ENCODE data around the gene ALDH5A1. TPM values are rescaled to one million over a fixed set of nuclear protein-coding genes. Genes with fewer than 3 reads are reported as not detected.

ALDH5A1 gene
- total and polyA plus RNA-seq, 5 donors from 2014 or later, result 4.7 to 14.9 (median 9.8) TPM

DNA sequence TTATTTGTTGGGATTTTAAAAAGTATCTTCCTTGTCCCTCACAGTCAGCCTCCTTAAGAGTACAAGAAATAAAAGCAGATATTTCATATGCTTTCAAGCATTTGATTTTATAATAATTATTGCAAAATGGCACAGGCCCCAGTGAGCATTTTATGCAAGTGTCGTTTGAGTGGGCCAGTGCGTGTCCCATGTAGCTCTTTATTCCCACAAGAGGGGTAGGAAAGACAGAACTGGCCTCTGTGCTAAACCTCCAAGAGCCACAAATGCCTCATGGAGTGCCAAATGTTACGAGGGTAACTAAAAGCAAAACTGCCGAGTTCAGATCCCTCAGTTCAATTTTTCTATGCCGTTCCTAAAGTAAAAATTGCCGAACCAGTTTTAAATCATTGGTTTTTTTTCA, 18.1 kb upstream of the ALDH5A1 start:
- no peaks in the 10 kb centered on the region for H3K9me3 ChIP-seq (ENCODE audit: control insufficient read depth in 2 of 2, low read length in 2 of 2)
- H3K4me1 Mint-ChIP-seq, result peaks cover 0 to 4% (median 1%) of the 10 kb centered on the region in 4 donors
- H3K4me3 Mint-ChIP-seq, result peak overlapping the region in 1 of 4 donors; percentile 27
- H3K27me3 Mint-ChIP-seq, result no peaks in the 10 kb centered on the region
- H3K4me1 ChIP-seq (ENCODE audit: control insufficient read depth, insufficient read depth, low read length, poor library complexity, severe bottlenecking), result no peaks in the 10 kb centered on the region
- DNase-seq, result no peak
- no peak overlapping the region for H3K27ac Mint-ChIP-seq
- no peaks in the 10 kb centered on the region for H3K36me3 ChIP-seq (ENCODE audit: control insufficient read depth, insufficient read depth, low read length)
- H3K27ac ChIP-seq (ENCODE audit: insufficient read depth, low read length, poor library complexity, severe bottlenecking), result no peak overlapping the region
- H3K9me3 Mint-ChIP-seq, result peaks cover 0 to 2% (median 0%) of the 10 kb centered on the region in 7 donors
- no peak overlapping the region for H3K4me3 ChIP-seq (ENCODE audit: low read depth, low read length)
- ATAC-seq (ENCODE audit: low read depth in 2 of 2), result no peak
- no peaks in the 10 kb centered on the region for H3K36me3 Mint-ChIP-seq
- no peaks in the 10 kb centered on the region for H3K27me3 ChIP-seq (ENCODE audit: control insufficient read depth, insufficient read depth, low read length)

DNA sequence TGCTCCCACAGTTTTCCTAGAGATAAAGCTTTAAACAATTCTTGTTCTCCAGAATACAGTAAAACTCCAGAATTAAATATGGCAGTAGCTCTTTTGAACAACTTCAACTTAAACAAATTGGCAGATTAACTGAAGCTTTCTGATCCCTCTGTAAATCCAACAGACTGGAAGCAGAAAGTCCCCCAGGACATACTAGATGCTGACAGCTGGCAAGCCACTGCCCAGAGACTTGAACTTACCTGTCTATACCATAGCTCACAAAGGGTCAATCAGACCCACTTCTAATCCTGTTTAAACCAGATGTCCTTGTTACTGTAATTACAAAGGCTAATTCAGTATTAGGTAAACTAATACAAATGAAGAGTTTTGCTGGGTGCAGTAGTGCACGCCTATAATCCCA, 17.7 kb upstream of the ALDH5A1 start:
- H3K36me3 ChIP-seq (ENCODE audit: control insufficient read depth, insufficient read depth, low read length), result no peaks in the 10 kb centered on the region
- Mint-ChIP-seq H3K27me3 (no peaks in the 10 kb centered on the region), H3K36me3 (no peaks in the 10 kb centered on the region), H3K4me1 (peaks cover 0 to 4% (median 1%) of the 10 kb centered on the region in 4 donors), H3K4me3 (no peak overlapping the region), H3K9me3 (peaks cover 0 to 2% (median 0%) of the 10 kb centered on the region in 7 donors), H3K27ac (no peak overlapping the region)
- no peaks in the 10 kb centered on the region for H3K9me3 ChIP-seq (ENCODE audit: control insufficient read depth in 2 of 2, low read length in 2 of 2)
- no peak overlapping the region for H3K4me3 ChIP-seq (ENCODE audit: low read depth, low read length)
- ATAC-seq (ENCODE audit: low read depth in 2 of 2), result no peak
- DNase-seq, result no peak
- H3K4me1 ChIP-seq (ENCODE audit: control insufficient read depth, insufficient read depth, low read length, poor library complexity, severe bottlenecking), result no peaks in the 10 kb centered on the region
- no peaks in the 10 kb centered on the region for H3K27me3 ChIP-seq (ENCODE audit: control insufficient read depth, insufficient read depth, low read length)
- H3K27ac ChIP-seq (ENCODE audit: insufficient read depth, low read length, poor library complexity, severe bottlenecking), result no peak overlapping the region

DNA sequence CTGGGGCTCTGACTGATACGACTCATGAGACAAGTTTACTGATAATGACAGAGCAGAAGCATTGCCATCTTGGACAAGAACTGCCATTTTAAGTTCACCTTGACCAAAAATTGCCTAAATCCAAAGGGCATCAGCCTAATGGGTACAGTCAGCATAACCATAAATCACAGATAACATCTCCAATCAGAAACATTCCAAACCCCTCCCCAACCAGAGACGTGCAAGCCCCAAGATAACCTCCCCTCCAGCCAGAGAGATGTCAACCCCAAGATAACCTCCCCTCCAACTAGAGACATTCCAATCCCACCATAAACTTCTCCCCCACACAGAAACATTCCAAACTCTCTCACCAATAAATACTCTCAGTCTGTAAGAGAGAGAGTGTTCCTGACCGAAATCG, 15.9 kb upstream of the ALDH5A1 start:
- Mint-ChIP-seq H3K4me1 (peaks cover 0 to 4% (median 1%) of the 10 kb centered on the region in 4 donors), H3K9me3 (no peaks in the 10 kb centered on the region), H3K27ac (no peak overlapping the region), H3K36me3 (no peaks in the 10 kb centered on the region), H3K27me3 (no peaks in the 10 kb centered on the region), H3K4me3 (no peak overlapping the region)
- ATAC-seq (ENCODE audit: low read depth in 2 of 2) (no peak), DNase-seq (no peak)
- Histone ChIP-seq H3K27me3 (ENCODE audit: control insufficient read depth, insufficient read depth, low read length) (no peaks in the 10 kb centered on the region), H3K36me3 (ENCODE audit: control insufficient read depth, insufficient read depth, low read length) (no peaks in the 10 kb centered on the region), H3K27ac (ENCODE audit: insufficient read depth, low read length, poor library complexity, severe bottlenecking) (no peak overlapping the region), H3K9me3 (ENCODE audit: control insufficient read depth in 2 of 2, low read length in 2 of 2) (no peaks in the 10 kb centered on the region), H3K4me1 (ENCODE audit: control insufficient read depth, insufficient read depth, low read length, poor library complexity, severe bottlenecking) (no peaks in the 10 kb centered on the region), H3K4me3 (ENCODE audit: low read depth, low read length) (no peak overlapping the region)

DNA sequence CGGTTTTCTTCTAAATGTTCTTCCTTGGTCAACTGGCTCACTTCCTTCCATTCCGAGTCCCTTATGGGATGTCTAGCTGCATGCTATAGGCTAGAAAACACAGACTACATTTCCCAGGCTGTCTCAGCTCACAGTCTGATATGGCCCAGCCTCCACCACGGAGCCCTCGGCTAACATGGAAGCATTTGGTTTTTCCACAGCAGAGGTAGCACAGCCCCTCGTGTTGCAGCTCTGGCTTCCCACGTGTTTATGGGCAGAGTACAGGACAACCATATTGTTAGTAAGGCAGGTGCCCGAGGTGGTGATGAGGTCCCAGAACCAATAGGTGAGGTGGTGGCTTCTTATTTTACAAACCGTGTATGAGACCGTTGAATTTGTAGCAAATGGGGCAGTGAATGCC, 14.1 kb upstream of the ALDH5A1 start:
- Mint-ChIP-seq H3K4me3 (no peak overlapping the region), H3K27ac (no peak overlapping the region), H3K9me3 (no peaks in the 10 kb centered on the region), H3K36me3 (no peaks in the 10 kb centered on the region), H3K4me1 (peaks cover 0 to 4% (median 1%) of the 10 kb centered on the region in 4 donors), H3K27me3 (no peaks in the 10 kb centered on the region)
- Histone ChIP-seq H3K4me1 (ENCODE audit: control insufficient read depth, insufficient read depth, low read length, poor library complexity, severe bottlenecking) (no peaks in the 10 kb centered on the region), H3K27ac (ENCODE audit: insufficient read depth, low read length, poor library complexity, severe bottlenecking) (no peak overlapping the region), H3K27me3 (ENCODE audit: control insufficient read depth, insufficient read depth, low read length) (no peaks in the 10 kb centered on the region), H3K36me3 (ENCODE audit: control insufficient read depth, insufficient read depth, low read length) (no peaks in the 10 kb centered on the region), H3K9me3 (ENCODE audit: control insufficient read depth in 2 of 2, low read length in 2 of 2) (no peaks in the 10 kb centered on the region), H3K4me3 (ENCODE audit: low read depth, low read length) (no peak overlapping the region)
- DNase-seq, result no peak
- no peak for ATAC-seq (ENCODE audit: low read depth in 2 of 2)

DNA sequence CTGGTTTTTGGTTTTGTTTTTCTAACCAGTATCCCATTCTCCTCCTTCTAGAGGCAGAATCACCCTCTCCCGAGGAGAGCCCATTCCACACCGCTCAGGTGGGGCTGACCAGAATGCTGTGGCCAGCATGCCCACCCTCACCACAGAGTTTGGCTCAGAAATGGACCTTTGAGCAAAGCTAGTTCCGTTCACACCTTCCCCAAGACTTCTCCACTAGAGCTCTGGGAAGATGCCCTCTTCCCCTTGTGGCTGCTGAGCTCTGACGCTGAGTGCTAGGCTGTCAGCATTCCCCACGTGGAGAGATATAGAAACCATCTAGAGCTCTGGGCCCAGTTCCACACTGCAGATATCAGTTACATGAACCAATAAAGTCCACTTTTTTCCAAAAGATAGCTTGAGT, 13.3 kb upstream of the ALDH5A1 start:
- DNase-seq, result no peak
- Histone ChIP-seq H3K4me1 (ENCODE audit: control insufficient read depth, insufficient read depth, low read length, poor library complexity, severe bottlenecking) (no peaks in the 10 kb centered on the region), H3K27ac (ENCODE audit: insufficient read depth, low read length, poor library complexity, severe bottlenecking) (no peak overlapping the region), H3K9me3 (ENCODE audit: control insufficient read depth in 2 of 2, low read length in 2 of 2) (no peaks in the 10 kb centered on the region), H3K4me3 (ENCODE audit: low read depth, low read length) (no peak overlapping the region), H3K36me3 (ENCODE audit: control insufficient read depth, insufficient read depth, low read length) (no peaks in the 10 kb centered on the region), H3K27me3 (ENCODE audit: control insufficient read depth, insufficient read depth, low read length) (no peaks in the 10 kb centered on the region)
- no peak overlapping the region for H3K4me3 Mint-ChIP-seq
- no peaks in the 10 kb centered on the region for H3K27me3 Mint-ChIP-seq
- no peak overlapping the region for H3K27ac Mint-ChIP-seq
- no peak for ATAC-seq (ENCODE audit: low read depth in 2 of 2)
- H3K9me3 Mint-ChIP-seq, result no peaks in the 10 kb centered on the region
- peaks cover 3 to 8% (median 4%) of the 10 kb centered on the region in 4 donors for H3K4me1 Mint-ChIP-seq
- H3K36me3 Mint-ChIP-seq, result no peaks in the 10 kb centered on the region

DNA sequence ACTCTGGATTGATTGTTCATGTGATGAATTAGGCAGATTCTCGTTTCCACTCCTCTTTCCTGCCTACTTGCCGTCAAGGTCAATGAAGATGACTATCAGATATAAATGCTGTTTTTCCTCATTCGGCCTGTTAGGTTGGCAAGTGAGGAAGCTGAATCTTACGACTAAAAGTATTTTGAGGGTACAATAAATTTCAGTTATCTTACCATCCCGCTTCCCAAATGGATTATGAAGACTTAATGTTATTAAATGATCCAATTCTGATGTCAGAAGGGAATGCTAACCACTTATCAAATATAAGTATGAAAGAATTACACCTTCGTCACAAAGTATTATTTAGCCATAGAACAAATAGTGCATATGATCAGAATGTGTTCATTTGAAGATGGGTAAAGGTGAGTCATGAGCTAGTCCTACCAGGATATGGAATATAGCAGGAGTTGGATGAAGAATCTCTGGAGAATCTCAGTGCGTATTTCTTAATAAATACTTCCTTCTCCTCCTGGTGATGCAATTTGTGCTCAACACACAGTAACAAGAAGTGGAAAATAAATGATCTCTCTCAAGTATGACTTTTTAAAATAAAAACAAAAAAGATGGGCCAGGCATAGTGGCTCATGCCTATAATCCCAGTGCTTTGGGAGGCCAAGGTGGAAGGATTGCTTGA, 10.0 kb upstream of the ALDH5A1 start:
- Histone ChIP-seq H3K36me3 (ENCODE audit: control insufficient read depth, insufficient read depth, low read length) (no peaks in the 10 kb centered on the region), H3K4me3 (ENCODE audit: low read depth, low read length) (no peak overlapping the region), H3K4me1 (ENCODE audit: control insufficient read depth, insufficient read depth, low read length, poor library complexity, severe bottlenecking) (no peaks in the 10 kb centered on the region), H3K27ac (ENCODE audit: insufficient read depth, low read length, poor library complexity, severe bottlenecking) (no peak overlapping the region), H3K27me3 (ENCODE audit: control insufficient read depth, insufficient read depth, low read length) (no peaks in the 10 kb centered on the region), H3K9me3 (ENCODE audit: control insufficient read depth in 2 of 2, low read length in 2 of 2) (no peaks in the 10 kb centered on the region)
- no peak overlapping the region for H3K27ac Mint-ChIP-seq
- H3K4me1 Mint-ChIP-seq, result peaks cover 1 to 9% (median 3%) of the 10 kb centered on the region in 4 donors
- H3K27me3 Mint-ChIP-seq, result no peaks in the 10 kb centered on the region
- DNase-seq, result no peak
- no peaks in the 10 kb centered on the region for H3K36me3 Mint-ChIP-seq
- H3K4me3 Mint-ChIP-seq, result no peak overlapping the region
- no peak for ATAC-seq (ENCODE audit: low read depth in 2 of 2)
- H3K9me3 Mint-ChIP-seq, result no peaks in the 10 kb centered on the region

DNA sequence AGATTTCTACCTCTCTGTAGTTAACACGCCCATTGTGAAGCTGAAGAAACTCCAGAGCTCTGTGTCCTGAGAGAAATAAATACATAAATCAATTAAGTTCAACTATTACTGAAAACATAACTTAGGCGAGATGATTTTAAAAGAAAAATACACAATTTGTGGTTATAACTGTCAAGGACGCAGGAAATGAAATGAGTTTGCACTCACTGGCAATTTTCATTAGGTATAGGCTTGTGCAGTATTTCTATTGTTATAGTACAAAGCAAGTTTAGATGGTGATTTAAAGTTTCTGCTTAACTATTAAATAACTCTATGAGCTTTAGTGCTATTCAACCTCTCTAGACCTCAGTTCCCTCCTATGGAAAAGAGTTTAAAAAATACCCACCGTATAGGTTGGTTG, 8.7 kb upstream of the ALDH5A1 start:
- no peaks in the 10 kb centered on the region for H3K9me3 ChIP-seq (ENCODE audit: control insufficient read depth in 2 of 2, low read length in 2 of 2)
- H3K27me3 Mint-ChIP-seq, result no peaks in the 10 kb centered on the region
- H3K27me3 ChIP-seq (ENCODE audit: control insufficient read depth, insufficient read depth, low read length), result no peaks in the 10 kb centered on the region
- H3K9me3 Mint-ChIP-seq, result no peaks in the 10 kb centered on the region
- H3K27ac Mint-ChIP-seq, result no peak overlapping the region
- H3K36me3 Mint-ChIP-seq, result no peaks in the 10 kb centered on the region
- H3K27ac ChIP-seq (ENCODE audit: insufficient read depth, low read length, poor library complexity, severe bottlenecking), result no peak overlapping the region
- H3K4me1 ChIP-seq (ENCODE audit: control insufficient read depth, insufficient read depth, low read length, poor library complexity, severe bottlenecking), result no peaks in the 10 kb centered on the region
- no peak for ATAC-seq (ENCODE audit: low read depth in 2 of 2)
- no peaks in the 10 kb centered on the region for H3K36me3 ChIP-seq (ENCODE audit: control insufficient read depth, insufficient read depth, low read length)
- DNase-seq, result no peak
- H3K4me3 Mint-ChIP-seq, result no peak overlapping the region
- no peak overlapping the region for H3K4me3 ChIP-seq (ENCODE audit: low read depth, low read length)
- H3K4me1 Mint-ChIP-seq, result peaks cover 0 to 9% (median 2%) of the 10 kb centered on the region in 4 donors

DNA sequence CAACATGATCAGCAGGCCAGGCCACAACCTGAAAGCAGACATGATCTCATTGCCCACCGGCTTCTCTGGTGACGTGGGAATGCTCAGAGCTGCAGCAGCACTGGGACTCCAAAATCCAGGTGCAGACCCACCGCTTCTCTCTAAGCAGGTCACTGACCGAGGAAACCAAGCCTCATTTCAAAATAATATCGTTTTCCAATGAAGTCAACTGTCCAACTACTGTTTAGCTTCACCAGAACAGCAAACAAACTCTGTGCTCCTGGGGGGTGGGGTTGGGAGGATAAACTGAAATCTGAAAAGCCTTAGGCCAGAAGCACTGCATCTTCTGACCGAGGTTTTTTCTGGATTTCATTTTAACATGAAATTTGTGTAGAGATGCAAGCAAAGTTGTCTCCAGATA, 5.3 kb upstream of the ALDH5A1 start, which contains the start of gene GPLD1:
Gene GPLD1 (minus strand): TSS at position 109 of the 400 bp plus-strand sequence. CDS start 67 bp downstream, at position 42.
- H3K9me3 ChIP-seq (ENCODE audit: control insufficient read depth in 2 of 2, low read length in 2 of 2), result no peaks in the 10 kb centered on the region
- peak within 1 kb of the TSS in 1 of 4 donors; percentile 11 for H3K4me3 Mint-ChIP-seq
- H3K4me3 ChIP-seq (ENCODE audit: low read depth, low read length), result no peak within 1 kb of the TSS
- H3K27me3 ChIP-seq (ENCODE audit: control insufficient read depth, insufficient read depth, low read length), result no peaks in the 10 kb centered on the region
- no peak for DNase-seq
- H3K27ac ChIP-seq (ENCODE audit: insufficient read depth, low read length, poor library complexity, severe bottlenecking), result no peak within 1 kb of the TSS
- H3K4me1 Mint-ChIP-seq, result peaks cover 10 to 27% (median 17%) of the 10 kb centered on the region in 4 donors
- no peak for ATAC-seq (ENCODE audit: low read depth in 2 of 2)
- H3K36me3 ChIP-seq (ENCODE audit: control insufficient read depth, insufficient read depth, low read length), result no peaks in the 10 kb centered on the region
- no peaks in the 10 kb centered on the region for H3K36me3 Mint-ChIP-seq
- no peaks in the 10 kb centered on the region for H3K9me3 Mint-ChIP-seq
- peaks cover 8% of the 10 kb centered on the region for H3K4me1 ChIP-seq (ENCODE audit: control insufficient read depth, insufficient read depth, low read length, poor library complexity, severe bottlenecking)
- no peaks in the 10 kb centered on the region for H3K27me3 Mint-ChIP-seq
- H3K27ac Mint-ChIP-seq, result no peak within 1 kb of the TSS

All from CD4-positive, CD25-positive, alpha-beta regulatory T cell (primary cell).